Panc1 (cell line): ENCODE results near the gene SLC35A1. TPM values are rescaled to one million over a fixed set of nuclear protein-coding genes. Genes with fewer than 3 reads are reported as not detected.

ENCODE experiments used
- ATAC-seq: fragments of 200-7000 bp; cut with Tn5 transposase; 2 replicates; pipeline ENCODE4 v1.9.1; 2020; ENCODE audit warnings: mild to moderate bottlenecking, moderate library complexity
- BruUV-seq: library from RNA; stranded (reverse); fragments of 400-500 nt; replicated peaks from 2 replicates; lab custom pipeline; 2021; lab: Mats Ljungman, UMichigan
- CTCF ChIA-PET: fragments of 300-600 bp; sonication (Branson Sonifier 250); formaldehyde crosslinking; loops from one replicate; lab custom pipeline; 2022; ENCODE audit warnings: antibody characterized with exemption; lab: Charles Lee
- POLR2A ChIA-PET: fragments of 300-600 bp; sonication (Branson Sonifier 250); formaldehyde crosslinking; loops from one replicate; lab custom pipeline; 2022; ENCODE audit warnings: antibody characterized with exemption; lab: Charles Lee
- DNase-seq: peaks from one replicate; pipeline ENCODE4 v3.0.0-alpha.2; 2010; ENCODE audit warnings: low read depth, low spot score
- H3K27ac ChIP-seq: 2 replicates; pipeline ENCODE4 v1.5.1; 2011; ENCODE audit warnings: mild to moderate bottlenecking, low read length, inconsistent platforms
- H3K27me3 ChIP-seq: fragments of 200-500 bp; sonication (Bioruptor generic); 2 replicates; pipeline ENCODE4 v1.6.0; 2014; ENCODE audit warnings: low read length, inconsistent platforms; ENCODE audit not compliant: control insufficient read depth, insufficient read depth
- H3K36me3 ChIP-seq: fragments of 200-500 bp; sonication (Bioruptor generic); 2 replicates; pipeline ENCODE4 v1.5.1; 2014; ENCODE audit warnings: inconsistent platforms, mild to moderate bottlenecking, low read length, moderate library complexity; ENCODE audit not compliant: control insufficient read depth, insufficient read depth
- H3K4me1 ChIP-seq: 2 replicates; pipeline ENCODE4 v1.5.1; 2011; ENCODE audit warnings: inconsistent platforms, mild to moderate bottlenecking, low read length, moderate library complexity; ENCODE audit not compliant: control insufficient read depth, insufficient read depth
- H3K4me3 ChIP-seq, 2 experiments: 2 replicates each; pipeline ENCODE4 v1.5.1; 2011 to 2012; ENCODE audit warnings: low read depth in 2 of 2, low read length in 2 of 2, mild to moderate bottlenecking in 2 of 2, inconsistent platforms in 1 of 2, moderate library complexity in 1 of 2
- H3K9me3 ChIP-seq: fragments of 200-500 bp; sonication (Bioruptor generic); 2 replicates; pipeline ENCODE4 v1.5.1; 2014; ENCODE audit warnings: low read depth, mild to moderate bottlenecking, inconsistent platforms, low read length, moderate library complexity; ENCODE audit not compliant: control insufficient read depth, insufficient read depth
- POLR2AphosphoS5 ChIP-seq: IDR thresholded peaks from 2 replicates; pipeline ENCODE4 v1.6.1; 2012; ENCODE audit warnings: mild to moderate bottlenecking, low read depth, low read length, moderate library complexity
- SIN3A ChIP-seq: IDR thresholded peaks from 2 replicates; pipeline ENCODE4 v1.6.1; 2012; ENCODE audit warnings: low read depth, mild to moderate bottlenecking, low read length, moderate library complexity, borderline replicate concordance; ENCODE audit not compliant: insufficient read depth
- TCF7L2 ChIP-seq: IDR thresholded peaks from 2 replicates; pipeline ENCODE4 v1.6.1; 2011; ENCODE audit warnings: mild to moderate bottlenecking, low read depth, low read length, inconsistent platforms
- in situ Hi-C: cut with HindIII; loops from 2 replicates; pipeline ENCODE4 v1.10.0; 2016; ENCODE audit warnings: low sequenced_read_pairs, low pct_unique_long_range_greater_than_20kb
- intact Hi-C: fragments of 100-400 bp; cut with micrococcal nuclease; formaldehyde crosslinking; loops from one replicate; pipeline ENCODE4 v1.10.0; 2022; ENCODE audit not compliant: unreplicated experiment
- total RNA-seq: library from RNA; stranded (reverse); gene quantifications from one replicate; pipeline ENCODE4 v1.2.1, GENCODE V29; 2021; ENCODE audit not compliant: unreplicated experiment
- TF ChIP-seq, protein P1 (sequence below), 2 experiments: IDR thresholded peaks; 2 replicates each; pipeline ENCODE4 v1.6.1; 2011 to 2012; ENCODE audit warnings: low read depth in 2 of 2, control low read depth in 1 of 2, low read length in 1 of 2, mild to moderate bottlenecking in 1 of 2, moderate library complexity in 1 of 2; ENCODE audit not compliant: insufficient read depth in 1 of 2
- TF ChIP-seq, protein P2 (sequence below): fragments of 450-650 bp; IDR thresholded peaks from 2 replicates; pipeline ENCODE4 v1.5.1; 2017; ENCODE audit warnings: mild to moderate bottlenecking

SLC35A1 gene
- total RNA-seq, 1 experiment from 2014 or later: 14.9 TPM

- DNase-seq: no peak
- ChIA-PET POLR2A (no interaction called here), CTCF (no interaction called here)
- H3K4me3 ChIP-seq: no peak overlapping the region
- ATAC-seq: no peak
- no TSS peak for BruUV-seq
- intact Hi-C loops (no loop called here), in situ Hi-C loops (no loop called here)
- H3K9me3 ChIP-seq: no peaks in the 10 kb centered on the region
- TF ChIP-seq TCF7L2 (no peak), SIN3A (no peak), POLR2AphosphoS5 (no peak)
- TF ChIP-seq, protein P1, sequence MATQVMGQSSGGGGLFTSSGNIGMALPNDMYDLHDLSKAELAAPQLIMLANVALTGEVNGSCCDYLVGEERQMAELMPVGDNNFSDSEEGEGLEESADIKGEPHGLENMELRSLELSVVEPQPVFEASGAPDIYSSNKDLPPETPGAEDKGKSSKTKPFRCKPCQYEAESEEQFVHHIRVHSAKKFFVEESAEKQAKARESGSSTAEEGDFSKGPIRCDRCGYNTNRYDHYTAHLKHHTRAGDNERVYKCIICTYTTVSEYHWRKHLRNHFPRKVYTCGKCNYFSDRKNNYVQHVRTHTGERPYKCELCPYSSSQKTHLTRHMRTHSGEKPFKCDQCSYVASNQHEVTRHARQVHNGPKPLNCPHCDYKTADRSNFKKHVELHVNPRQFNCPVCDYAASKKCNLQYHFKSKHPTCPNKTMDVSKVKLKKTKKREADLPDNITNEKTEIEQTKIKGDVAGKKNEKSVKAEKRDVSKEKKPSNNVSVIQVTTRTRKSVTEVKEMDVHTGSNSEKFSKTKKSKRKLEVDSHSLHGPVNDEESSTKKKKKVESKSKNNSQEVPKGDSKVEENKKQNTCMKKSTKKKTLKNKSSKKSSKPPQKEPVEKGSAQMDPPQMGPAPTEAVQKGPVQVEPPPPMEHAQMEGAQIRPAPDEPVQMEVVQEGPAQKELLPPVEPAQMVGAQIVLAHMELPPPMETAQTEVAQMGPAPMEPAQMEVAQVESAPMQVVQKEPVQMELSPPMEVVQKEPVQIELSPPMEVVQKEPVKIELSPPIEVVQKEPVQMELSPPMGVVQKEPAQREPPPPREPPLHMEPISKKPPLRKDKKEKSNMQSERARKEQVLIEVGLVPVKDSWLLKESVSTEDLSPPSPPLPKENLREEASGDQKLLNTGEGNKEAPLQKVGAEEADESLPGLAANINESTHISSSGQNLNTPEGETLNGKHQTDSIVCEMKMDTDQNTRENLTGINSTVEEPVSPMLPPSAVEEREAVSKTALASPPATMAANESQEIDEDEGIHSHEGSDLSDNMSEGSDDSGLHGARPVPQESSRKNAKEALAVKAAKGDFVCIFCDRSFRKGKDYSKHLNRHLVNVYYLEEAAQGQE (IDR thresholded peaks at IDR 0.05; ENCODE audit: insufficient read depth in 1 of 2, low read depth in 2 of 2, low read length in 1 of 2): no peak
- TF ChIP-seq, protein P2, sequence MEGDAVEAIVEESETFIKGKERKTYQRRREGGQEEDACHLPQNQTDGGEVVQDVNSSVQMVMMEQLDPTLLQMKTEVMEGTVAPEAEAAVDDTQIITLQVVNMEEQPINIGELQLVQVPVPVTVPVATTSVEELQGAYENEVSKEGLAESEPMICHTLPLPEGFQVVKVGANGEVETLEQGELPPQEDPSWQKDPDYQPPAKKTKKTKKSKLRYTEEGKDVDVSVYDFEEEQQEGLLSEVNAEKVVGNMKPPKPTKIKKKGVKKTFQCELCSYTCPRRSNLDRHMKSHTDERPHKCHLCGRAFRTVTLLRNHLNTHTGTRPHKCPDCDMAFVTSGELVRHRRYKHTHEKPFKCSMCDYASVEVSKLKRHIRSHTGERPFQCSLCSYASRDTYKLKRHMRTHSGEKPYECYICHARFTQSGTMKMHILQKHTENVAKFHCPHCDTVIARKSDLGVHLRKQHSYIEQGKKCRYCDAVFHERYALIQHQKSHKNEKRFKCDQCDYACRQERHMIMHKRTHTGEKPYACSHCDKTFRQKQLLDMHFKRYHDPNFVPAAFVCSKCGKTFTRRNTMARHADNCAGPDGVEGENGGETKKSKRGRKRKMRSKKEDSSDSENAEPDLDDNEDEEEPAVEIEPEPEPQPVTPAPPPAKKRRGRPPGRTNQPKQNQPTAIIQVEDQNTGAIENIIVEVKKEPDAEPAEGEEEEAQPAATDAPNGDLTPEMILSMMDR: no peak
- H3K36me3 ChIP-seq: peaks cover 7% of the 10 kb centered on the region
- H3K4me1 ChIP-seq: no peaks in the 10 kb centered on the region
- no peak overlapping the region for H3K27ac ChIP-seq
- H3K27me3 ChIP-seq: no peaks in the 10 kb centered on the region
Observed at GRCh38 chr6:87541041-87541440, 68.3 kb downstream of the SLC35A1 start.

DNA sequence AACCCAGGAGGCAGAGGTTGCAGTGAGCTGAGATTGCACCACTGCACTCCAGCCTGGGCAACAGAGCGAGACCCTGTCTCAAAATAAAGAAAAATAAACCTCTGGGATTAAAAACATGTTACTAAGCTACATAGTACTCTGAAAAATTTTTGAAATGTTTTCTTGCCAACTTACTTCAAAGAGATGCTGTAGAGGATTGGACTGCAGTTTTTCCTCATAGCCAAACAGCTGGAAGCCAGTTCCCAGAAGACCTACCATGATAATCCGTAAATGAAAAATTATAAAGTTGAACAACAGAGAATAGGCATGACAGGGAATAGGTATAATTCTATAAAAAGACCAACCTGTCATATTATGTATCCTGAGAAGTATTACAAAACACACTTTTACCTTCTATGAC, 69.0 kb downstream of the SLC35A1 start:
- BruUV-seq: no TSS peak
- CTCF ChIA-PET: interaction anchor here (0.7 kb wide), 1 partner anchor 287 kb away, joined by 4 read pairs; no protein-coding TSS in a partner anchor
- H3K36me3 ChIP-seq: peaks cover 7% of the 10 kb centered on the region

DNA sequence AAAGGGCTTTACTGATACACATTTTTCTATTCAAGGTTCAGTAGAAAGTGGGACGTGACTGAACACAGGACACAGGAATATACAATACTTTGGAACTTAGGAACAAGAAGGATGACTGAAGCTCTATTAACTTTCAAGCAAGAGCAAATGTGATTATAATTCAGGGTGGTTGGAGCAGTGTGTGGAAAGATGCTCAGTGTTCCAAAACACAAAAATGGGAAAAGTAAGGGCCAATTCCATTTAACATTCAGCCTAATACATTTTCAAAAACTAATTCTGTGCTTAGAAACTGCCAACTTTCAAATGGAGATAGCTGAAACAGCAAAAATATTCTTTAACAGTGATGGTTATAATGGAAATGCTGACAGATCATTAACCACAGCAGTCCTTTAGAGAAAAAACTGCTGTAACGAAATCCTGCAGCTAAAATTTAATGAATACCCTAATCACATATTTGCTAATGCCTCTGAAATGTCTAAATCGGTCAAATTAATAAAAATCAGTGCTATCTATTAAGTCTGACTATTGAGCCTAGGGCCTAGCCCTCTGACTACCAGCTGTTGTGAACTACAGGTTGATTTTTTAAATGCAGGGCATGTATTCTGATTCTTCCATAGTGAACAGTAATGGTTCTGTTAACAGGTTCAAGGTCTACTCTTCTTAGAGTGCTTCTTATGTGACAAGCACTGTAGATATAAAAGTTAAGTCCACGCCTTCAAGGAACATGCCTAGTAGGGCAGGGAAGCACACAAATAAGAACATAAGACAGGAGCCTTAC, 71.1 kb downstream of the SLC35A1 start:
- Histone ChIP-seq H3K36me3 (peaks cover 10% of the 10 kb centered on the region), H3K9me3 (no peaks in the 10 kb centered on the region), H3K27ac (no peak overlapping the region), H3K27me3 (no peaks in the 10 kb centered on the region), H3K4me1 (no peaks in the 10 kb centered on the region), H3K4me3 (no peak overlapping the region)
- BruUV-seq: no TSS peak
- ATAC-seq (no peak), DNase-seq (no peak)
- POLR2A ChIA-PET: no interaction called here
- intact Hi-C loops (no loop called here), in situ Hi-C loops (no loop called here)
- CTCF ChIA-PET: no interaction called here
- no peak for TF ChIP-seq SIN3A

More for the DNA sequence above, 69.0 kb downstream of the SLC35A1 start:
- Histone ChIP-seq H3K27me3 (no peaks in the 10 kb centered on the region), H3K27ac (no peak overlapping the region), H3K9me3 (no peaks in the 10 kb centered on the region), H3K4me3 (no peak overlapping the region), H3K4me1 (no peaks in the 10 kb centered on the region)
- POLR2A ChIA-PET: no interaction called here
- no peak for ATAC-seq
- TF ChIP-seq SIN3A: no peak
- DNase-seq: no peak
- intact Hi-C loops: no loop called here
- in situ Hi-C loops: no loop called here
